HS-5 (cell line): Measurements from ENCODE around the gene GRAP2.
"Not testable (repeated sequence)": the region's sequence is repeated elsewhere in the genome, so short reads cannot be mapped to it uniquely, and the experiment has no call there.

Experiments
- DNase-seq: peaks from one replicate; pipeline ENCODE4 v3.0.0-alpha.2; 2012; ENCODE audit warnings: low read depth

Gene GRAP2

DNA sequence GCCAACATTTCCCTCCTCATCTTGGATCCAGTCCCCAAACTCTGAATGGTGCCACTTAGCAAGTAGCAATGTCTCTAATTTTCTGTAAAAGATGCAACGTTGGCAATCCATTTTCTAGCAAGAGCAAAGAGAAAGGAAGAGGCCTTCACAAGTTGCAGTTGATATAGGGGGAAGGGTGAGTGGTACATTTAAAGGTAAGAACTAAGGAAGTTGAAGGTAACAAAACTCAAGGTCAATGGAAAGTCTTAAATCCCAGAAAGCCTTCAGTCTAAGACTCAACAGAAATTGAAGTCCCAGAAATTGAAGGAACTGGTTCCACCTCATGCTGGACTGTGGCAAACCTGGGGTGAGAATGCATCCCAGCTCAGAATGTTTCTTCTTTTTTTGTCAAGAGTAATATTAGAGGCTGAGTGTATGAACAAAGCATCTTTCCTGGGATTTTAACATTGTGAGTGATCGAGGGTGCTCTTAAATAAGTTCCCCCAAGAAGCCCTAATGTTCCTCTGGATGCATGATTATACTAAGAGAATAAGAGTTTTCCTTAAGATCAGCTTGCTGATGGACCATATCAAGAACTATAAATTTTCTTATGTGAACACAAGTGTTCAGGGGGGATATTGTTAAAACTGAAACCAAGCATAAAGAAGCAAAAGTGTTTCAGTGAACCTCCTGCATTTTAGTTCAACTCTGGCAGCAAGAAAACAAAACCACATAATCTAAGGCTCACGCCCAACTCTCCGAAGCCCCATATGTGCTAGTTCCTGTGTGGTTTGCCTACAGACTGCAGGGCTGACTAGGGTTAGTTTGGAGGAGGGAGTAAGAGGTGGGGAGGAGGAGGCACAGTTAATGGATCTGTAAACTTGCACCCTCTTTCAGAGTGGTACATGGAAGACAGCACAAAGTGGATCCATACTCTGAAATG is at the start of gene GRAP2:
GRAP2 (plus strand) TSS at position 779 of the 922 bp plus-strand sequence. CDS start 46,023 bp downstream, outside the sequence.
- DNase-seq, result no peak

DNA sequence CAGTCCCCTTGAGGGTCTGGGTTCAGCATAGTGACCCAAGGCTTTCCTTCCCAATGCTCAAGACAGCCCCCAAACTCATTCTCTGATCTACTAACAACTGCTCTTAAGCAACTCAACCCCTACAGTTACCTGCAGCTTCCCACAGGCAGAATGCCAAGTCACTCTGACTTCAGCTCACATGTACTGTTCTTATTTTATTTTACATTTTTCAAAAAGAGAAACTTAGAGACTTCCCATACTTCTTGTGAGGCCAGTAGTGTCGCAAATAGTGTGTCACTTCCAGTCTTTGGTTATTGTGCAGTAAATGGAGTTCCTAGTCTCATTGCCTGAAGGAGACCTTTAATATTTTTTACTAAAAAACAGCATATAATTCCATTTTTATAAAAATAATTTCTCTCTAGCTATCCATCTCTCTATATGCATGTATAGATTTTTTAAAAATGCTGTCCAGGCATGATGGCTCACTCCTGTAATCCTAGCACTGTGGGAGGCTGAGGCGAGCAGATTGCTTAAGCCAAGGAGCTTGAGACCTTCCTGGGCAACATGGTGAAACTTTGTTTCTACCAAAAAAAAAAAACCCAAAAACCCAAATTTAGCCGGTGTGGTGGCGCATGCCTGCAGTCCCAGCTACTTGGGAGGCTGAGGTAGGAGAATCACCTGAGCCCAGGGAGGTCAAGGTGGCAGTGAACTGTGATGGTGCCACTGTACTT is 49.1 kb upstream of the GRAP2 start:
- no peak for DNase-seq

DNA sequence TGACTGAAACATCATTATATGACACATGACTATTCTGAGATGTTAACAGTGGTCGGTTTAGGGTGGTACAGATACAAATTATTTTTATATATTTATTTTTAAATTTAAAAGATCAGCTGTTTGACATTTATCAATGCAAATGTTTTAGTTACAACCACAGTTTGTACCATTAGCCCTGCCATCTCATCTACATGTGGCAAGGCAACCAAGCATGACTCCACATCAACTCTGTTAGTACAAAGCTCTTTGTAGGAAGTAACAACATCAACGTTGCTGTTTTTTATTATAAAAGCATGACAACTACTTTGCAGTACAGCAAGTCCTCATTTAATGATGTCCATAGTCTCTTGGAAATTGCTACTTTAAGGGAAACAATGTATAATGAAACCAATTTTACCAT is 48.1 kb upstream of the GRAP2 start:
- no peak for DNase-seq

DNA sequence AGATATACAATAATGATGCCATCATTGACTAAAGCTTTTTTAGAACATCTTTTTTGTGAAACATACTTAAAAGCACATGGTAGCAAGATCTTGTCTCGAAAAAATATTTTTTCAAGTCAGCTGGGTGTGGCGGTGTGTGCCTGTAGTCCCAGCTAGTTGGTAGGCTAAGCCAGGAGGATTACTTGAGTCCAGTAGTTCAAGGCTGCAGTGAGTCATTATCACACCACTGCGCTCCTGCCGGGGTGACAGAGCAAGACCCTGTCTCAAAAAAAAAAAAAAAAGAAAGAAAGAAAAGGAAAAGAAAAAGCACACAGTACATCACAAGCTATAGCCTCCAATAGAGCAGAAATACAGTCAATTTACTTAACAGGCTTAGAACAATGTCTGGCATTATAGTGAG is 44.3 kb upstream of the GRAP2 start:
- no peak for DNase-seq

DNA sequence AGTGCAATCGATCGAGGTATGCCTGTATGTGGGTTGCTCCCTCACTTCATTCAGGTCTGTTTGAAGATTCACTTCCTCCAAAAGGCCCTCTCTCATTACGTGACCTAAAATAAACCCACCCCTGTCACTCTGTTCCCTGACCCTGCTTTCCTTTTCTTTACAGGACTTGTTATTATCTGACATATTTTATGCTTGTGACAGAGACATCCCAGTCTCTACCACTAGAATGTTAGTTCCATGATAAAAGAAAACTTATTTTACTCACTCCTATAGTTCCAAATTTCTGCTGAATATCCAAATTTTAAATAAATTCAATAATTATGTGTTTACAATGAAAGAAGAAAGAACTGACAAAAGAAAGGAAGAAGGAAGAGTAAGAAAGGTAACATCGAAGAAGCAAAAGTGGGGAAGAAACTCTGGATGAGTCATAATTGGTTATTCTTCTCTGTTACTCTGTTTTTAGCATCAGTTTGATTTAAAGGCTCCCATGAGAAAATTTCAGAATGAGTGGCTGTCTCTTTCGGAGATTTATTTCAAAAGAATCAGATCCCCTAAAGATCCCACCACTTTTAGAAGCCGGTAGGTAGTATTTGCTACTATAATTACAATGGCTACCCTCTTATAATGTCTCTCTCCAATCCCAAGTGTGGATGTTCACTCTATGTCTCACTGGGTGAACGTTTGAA is 40.8 kb upstream of the GRAP2 start:
- DNase-seq, result no peak

DNA sequence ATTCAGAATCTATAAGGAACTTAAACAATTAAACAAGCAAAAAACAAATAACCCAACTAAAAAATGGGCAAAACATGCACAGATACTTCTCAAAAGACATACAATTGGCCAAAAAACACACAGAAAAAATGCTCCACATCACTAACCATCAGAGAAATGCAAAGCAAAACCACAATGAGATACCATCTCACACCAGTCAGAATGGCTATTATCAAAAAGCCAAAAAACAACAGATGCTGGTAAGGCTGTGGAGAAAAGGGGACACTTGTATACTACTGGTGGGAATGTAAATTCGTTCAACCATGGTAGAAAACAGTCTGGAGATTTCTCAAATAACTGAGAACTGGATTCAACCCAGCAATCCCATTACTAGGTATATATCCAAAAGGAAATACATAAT is 32.1 kb upstream of the GRAP2 start:
- DNase-seq, result no peak

DNA sequence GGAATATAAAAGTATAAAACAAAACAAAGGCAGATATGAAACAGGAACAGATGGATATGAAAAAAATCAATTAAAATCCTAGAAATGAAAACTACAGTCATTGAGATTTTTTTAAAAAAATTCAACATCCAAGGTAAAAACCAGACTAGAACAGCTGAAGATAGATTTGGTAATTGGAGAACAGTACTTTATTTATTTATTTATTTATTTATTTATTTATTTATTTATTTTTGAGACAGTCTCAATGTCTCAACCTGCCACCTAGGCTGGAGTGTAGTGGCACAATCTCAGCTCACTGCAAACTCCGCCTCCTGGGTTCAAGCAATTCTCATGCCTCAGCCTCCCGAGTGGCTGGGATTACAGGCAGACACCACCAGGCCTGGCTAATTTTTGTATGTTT is 31.1 kb upstream of the GRAP2 start:
- not testable (repeated sequence) for DNase-seq

DNA sequence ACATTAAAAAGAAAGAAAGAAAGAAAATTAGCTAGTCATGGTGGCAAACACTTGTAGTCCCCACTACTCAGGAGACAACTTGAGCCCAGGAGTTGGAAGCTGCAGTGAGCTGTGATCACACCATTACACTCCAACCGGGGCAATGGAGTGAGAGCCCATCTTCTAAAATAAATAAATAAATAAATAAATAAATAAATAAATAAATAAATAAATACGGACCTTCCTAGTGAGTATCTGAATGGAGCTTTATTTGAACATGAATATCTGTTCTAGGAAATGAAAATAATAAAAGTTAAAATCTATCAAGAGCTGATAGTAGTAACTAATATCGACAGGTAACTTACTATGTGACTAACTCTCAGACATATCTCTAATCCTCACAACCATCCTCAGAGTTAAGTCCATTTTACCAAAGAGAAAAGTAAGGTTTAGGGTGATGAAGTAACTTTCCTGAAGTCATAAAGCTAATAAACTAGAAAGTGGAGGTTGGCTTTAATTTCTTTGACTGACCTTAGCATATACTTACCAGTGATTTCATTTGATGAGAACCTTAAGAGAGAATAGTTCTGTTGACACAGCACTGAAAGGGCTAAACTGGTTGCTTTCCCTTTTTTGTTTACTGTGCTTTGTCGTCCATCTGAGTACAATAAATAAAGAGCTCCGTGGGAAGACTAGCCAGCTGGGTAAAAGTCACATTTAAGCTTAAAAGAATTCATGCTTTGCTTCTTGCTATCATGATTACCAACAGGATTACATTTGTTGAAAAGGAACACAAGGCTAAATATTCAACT is 29.7 kb upstream of the GRAP2 start:
- no peak for DNase-seq

DNA sequence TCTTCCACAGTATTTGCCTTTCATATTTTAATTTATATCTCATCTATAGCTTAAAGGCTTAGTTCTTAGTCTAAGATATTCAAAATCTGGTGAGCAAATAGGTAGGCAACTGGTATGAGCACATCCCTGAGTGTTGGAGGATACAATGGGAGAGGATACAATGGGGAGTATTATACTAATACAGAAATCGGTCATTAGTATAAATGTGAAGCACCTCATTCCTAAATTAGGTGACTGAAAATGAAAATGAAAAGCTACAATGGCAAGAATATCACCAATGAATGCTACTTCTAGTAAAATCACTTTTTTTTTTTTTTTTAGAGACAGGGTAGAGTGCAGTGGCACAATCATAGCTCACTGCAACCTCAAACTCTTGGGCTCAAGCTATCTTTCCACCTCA is 28.3 kb upstream of the GRAP2 start:
- DNase-seq, result no peak

DNA sequence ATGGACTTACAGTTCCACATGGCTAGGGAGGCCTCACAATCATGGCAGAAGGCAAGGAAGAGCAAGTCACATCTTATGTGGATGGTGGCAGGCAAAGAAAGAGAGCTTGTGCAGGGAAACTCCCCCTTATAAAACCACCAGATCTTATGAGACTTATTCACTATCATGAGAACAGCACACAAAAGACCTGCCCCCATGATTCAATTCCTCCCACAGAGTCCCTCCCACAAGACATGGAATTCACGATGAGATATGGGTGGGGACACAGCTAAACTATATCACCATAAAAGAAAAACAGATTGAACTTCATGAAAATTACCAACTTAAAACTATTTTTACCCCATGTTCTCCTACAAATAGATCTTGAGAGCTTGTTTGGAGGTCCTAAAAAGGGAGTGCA is 26.9 kb upstream of the GRAP2 start:
- DNase-seq, result no peak

DNA sequence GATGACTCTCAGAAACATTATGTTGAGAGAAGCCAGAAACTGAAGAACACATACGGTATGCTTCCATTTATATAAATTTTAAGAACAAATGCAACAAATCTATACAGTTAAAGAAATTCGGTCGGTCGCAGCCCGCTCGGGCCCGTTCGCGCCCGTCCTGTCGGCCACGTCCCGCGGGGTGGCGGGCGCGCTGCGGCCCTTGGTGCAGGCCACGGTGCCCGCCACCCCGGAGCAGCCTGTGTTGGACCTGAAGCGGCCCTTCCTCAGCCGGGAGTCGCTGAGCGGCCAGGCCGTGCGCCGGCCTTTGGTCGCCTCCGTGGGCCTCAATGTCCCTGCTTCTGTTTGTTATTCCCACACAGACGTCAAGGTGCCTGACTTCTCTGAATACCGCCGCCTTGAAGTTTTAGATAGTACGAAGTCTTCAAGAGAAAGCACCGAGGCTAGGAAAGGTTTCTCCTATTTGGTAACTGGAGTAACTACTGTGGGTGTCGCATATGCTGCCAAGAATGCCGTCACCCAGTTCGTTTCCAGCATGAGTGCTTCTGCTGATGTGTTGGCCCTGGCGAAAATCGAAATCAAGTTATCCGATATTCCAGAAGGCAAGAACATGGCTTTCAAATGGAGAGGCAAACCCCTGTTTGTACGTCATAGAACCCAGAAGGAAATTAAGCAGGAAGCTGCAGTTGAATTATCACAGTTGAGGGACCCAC is 25.6 kb upstream of the GRAP2 start:
- DNase-seq, result not testable (repeated sequence)

DNA sequence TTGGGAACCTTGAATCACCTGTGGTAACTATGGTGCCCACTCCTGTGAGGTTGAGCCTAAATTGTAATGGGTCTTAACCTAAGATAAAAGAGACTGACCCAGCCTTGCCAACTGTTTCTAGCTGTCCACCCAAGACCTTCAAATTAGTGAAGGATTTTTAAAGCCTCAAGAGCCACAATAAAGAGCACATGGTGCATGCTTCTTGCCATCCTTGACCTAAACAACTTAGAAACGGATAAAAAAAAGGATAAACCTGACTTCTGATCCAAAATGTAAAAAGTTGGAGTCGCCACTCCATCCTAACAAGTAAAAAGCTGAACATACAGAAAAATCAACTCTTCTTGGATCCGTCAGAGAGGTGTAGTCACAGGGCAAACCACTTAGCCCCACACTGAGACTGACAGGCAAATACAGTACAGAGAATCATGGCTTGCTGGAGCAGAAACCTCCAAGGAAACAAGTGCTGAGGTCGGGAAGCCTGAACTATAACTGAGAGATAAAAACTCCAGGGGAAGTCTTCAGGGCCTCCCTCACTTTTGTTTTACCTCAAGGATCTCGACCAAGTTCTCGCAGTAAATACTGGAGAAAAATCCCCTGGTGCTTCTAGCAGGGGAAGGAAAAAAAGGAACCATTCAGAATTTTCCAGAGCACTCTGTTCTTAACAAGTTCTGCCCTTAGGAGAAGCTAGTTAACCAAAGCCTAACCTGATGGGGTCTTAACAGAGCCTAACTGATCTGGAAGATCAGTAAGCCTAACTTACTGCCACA is 23.6 kb upstream of the GRAP2 start:
- no peak for DNase-seq

DNA sequence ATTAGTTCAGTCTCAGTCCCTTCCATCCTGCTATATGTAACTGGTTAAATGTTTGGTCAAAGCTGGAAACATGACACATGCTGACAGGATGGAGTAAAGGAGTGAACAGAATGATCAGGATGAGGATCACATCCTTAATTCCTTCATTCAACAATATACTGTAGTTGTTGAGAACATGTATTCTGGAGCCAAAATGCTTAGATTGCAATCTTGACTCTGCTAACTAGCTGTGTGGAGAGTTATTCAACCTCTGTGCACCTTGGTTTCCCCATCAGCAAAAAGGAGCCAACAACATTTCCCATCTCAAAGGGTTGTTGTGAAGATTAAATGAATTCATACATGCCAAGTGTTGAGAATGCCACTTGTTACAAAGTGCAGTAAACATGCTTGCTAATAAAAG is 20.2 kb upstream of the GRAP2 start:
- no peak for DNase-seq

DNA sequence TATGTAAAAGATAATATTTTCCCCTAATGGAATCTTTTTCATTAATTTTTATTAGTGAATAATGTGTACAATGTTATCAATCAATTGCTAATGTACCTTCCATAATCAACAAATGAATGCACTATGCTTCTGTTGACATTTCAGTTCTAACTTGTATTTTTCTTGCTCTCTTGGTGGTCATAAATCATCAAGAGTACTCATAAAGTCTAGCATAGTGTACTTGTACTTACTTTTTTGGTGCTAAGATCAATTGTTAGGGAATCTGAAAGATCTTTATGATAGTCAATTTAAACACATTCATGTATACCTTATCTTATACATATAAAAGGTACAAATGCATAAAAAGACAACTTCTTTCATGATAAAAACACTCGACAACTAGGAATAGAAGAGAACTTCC is 17.8 kb upstream of the GRAP2 start:
- no peak for DNase-seq

DNA sequence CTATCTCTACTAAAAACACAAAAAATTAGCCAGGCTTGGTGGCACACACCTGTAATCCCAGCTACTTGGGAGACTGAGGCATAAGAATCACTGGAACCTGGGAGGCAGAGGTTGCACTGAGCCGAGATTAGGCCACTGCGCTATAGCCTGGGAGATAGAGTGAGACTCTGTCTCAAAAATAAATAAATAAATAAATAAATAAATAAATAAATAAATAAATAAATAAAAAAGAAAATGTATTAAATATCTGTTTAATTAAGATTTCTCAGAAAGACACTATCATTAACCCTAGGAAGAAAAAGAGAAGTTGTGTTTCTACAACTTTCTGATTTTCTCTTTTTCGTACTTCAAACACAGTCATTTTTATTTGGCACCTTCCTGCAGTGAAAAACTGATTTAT is 11.0 kb upstream of the GRAP2 start:
- DNase-seq, result not testable (repeated sequence)

DNA sequence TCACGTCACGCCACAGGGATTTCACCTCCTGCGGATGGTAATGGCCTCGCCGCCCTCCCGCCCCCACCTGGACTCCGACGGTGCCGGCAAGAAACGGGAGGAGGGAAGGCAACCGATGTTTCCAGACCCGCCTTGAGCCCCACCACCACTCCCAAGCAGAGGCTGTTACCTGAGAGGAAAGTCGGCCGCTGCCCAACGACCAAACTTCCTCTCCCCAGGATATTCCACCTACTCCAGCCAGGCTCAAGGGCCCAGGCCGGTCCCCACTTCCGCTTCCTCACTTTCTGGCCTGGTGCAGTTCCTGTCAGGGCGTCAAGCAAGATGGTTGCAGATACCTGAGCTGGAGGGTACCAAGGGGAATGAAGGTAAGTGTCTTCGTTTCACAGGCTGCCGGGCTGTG is 7.4 kb upstream of the GRAP2 start, which contains the start of gene ENTHD1:
ENTHD1 (minus strand) TSS at position 235 of the 400 bp plus-strand sequence. CDS start 6,012 bp downstream, outside the sequence.
- DNase-seq, result no peak

DNA sequence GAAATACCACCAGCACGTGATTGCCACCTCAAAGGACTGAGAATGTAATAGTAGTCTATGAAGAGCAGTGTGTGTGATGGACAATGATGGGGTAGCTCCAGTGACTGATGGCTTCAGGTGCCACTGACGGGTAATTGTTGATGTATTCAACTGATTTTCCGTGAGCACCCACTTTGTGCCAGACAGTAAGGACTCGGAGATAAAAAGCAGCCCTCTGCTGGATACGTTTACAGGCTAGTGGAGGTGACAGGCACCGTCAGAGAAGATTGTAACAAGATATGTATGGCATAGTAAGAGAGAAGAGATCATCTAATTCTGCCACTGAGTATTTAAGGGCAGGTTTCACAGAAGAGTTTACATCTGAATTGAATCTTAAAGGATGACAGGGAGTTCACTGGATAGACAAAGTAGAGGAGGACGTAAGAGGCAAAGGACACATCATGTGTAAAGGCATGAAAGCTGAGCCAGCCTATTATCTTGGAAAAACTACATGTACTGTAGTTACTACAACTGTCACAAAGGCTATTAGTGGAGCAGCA is 6.3 kb upstream of the GRAP2 start:
- DNase-seq, result no peak

DNA sequence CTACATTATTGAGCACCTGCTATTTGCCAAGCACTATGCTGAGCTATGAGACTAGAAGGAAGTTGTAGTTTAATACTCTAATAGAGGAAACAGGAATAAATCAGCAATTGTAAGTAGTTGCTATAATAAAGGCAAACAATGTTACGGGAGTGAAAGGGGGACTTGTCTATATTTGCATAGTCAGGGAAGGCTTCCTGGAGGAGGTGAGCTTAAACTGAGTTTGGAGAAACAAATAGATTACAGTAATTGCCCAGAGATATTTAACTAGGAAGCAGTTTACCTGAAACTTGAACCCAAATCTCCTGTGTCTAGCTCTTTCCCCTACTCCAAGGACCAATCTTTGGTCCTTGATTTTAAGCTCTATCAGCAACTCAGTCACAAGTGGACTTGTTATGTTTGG is 5.2 kb upstream of the GRAP2 start:
- no peak for DNase-seq

DNA sequence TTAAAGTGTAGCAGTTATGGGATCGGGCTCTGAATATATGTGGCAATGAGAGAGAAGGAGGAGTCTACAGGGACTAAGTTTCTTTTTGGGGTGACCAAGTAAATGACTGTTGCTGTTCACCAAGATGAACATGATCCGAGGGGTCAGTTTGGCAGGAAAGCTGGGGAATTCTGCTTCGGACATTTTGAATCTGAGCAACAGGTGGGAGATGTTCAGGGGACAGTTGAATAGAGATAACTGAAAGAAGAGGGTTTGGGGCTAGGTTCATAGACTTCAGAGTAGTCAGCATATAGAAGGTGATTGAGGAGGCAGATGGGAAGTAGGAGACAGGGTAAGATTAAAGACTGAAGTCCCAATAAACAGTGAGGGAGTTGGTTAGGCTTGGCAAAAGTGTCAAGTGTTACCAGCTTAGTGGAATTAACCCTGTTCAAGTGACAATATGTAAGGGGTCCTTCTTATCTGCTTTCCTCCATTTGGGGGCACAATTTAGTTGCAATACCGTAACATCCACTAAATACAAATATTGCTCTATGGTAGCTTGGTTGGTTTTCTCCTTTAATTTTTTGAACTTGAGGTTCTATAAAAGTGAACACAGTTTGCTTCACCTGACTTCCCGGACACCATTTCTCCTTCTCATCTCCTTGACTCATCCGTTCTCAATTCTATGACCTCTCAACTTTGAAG is 4.4 kb upstream of the GRAP2 start:
- no peak for DNase-seq

DNA sequence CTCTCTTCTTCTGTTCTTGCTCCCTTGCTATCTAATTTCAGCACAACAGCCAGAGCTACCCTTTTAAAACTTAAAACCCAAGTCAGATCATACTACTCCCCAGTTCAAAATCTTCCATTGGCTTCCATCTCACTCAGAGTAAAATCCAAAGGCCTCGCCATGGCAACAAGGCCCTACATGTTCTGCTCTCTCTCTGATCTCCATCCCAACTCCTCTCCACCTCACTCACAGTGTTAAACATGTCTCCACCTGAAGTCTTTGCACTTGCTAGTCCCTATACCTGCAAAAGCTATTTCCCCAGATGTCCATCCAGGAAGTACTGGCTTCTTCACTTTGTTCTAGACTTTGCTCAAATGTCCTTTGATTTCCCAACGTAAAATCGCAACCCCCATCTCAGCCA is 3.0 kb upstream of the GRAP2 start:
- DNase-seq, result no peak
